ENCODE measurements around the gene CISH. TPM values are rescaled to one million over a fixed set of nuclear protein-coding genes. Genes with fewer than 3 reads are reported as not detected.

Gene CISH
- total and polyA plus RNA-seq, 9 of the 15 experiments (the other 6 are each of a cell fraction or from before 2014, with no cell fraction given): 1.7 to 47.7 (median 18.3) TPM

GRCh38 chr3:50639055-50639494 lies 27.5 kb upstream of the CISH start (continued):
- TF ChIP-seq TFE3 (CRISPR knock-in tag; IDR thresholded peaks at IDR 0.05): no peak
- TF ChIP-seq KLF6 (CRISPR knock-in tag; IDR thresholded peaks at IDR 0.05; ENCODE audit: borderline replicate concordance): no peak
- no peak for TF ChIP-seq ZNF507 (tag; conservative IDR thresholded peaks at IDR 0.05)
- no peak for TF ChIP-seq HDGF (IDR thresholded peaks at IDR 0.05)
- no peak for TF ChIP-seq RBM15 (IDR thresholded peaks at IDR 0.05; ENCODE audit: insufficient read depth, low read length)
- TF ChIP-seq ZNF12 (CRISPR knock-in tag; IDR thresholded peaks at IDR 0.05): no peak

- DNase-seq (ENCODE audit: extremely low read depth in 1 of 4, low spot score in 3 of 4) (no peak), FAIRE-seq (no peak), ATAC-seq (no peak)
- BruUV-seq (replicated peaks): no TSS peak
- TF ChIP-seq SRSF3 (IDR thresholded peaks at IDR 0.05; ENCODE audit: insufficient read depth, low read length) (no peak), ZKSCAN3 (CRISPR knock-in tag; IDR thresholded peaks at IDR 0.05) (no peak), IRF2 (CRISPR knock-in tag; IDR thresholded peaks at IDR 0.05) (no peak), BHLHE40 (IDR thresholded peaks at IDR 0.05; ENCODE audit: low read length) (no peak)
- no peaks in the 10 kb centered on the region for H3K27me3 ChIP-seq (ENCODE audit: control insufficient read depth in 2 of 2, insufficient read depth in 2 of 2, low read length in 2 of 2)
- no peak overlapping the region for H2AFZ ChIP-seq (ENCODE audit: low read depth, low read length)
- CTCF ChIA-PET (ENCODE audit: low intra/inter-chr PET ratio): no interaction called here
- POLR2A ChIA-PET: interaction anchor here (0.6 kb wide), 1 partner anchor 141 kb away, joined by 3 read pairs; no protein-coding TSS in a partner anchor
- intact Hi-C loops (cut with micrococcal nuclease) (no loop called here), in situ Hi-C loops (cut with MboI) (loop anchor here (25.0 kb wide), 1 partner anchor 1049 kb away; no protein-coding TSS in a partner anchor)
- no peaks in the 10 kb centered on the region; a peak in 1 of 5 replicates for H3K4me1 ChIP-seq (replicated peaks in 1 of 2; ENCODE audit: control insufficient read depth in 2 of 2, insufficient read depth in 2 of 2, low read length in 2 of 2)
- H3K36me3 ChIP-seq (ENCODE audit: control insufficient read depth, insufficient read depth, low read length): peaks cover 32% of the 10 kb centered on the region; the same call in 2 of the 3 replicates
- 14% methylated on average over 1 of the region's 3 CpGs for WGBS (ENCODE audit: insufficient coverage, low coverage, missing lambda C conversion rate)
- H3K9ac ChIP-seq (ENCODE audit: insufficient read depth in 1 of 2, low read depth in 2 of 2, low read length in 2 of 2): no peak overlapping the region
- H4K20me1 ChIP-seq (replicated peaks; ENCODE audit: control insufficient read depth, insufficient read depth, low read length): peaks cover 10% of the 10 kb centered on the region; the same call in 1 of the 2 replicates
- H3K27ac ChIP-seq (ENCODE audit: extremely low read depth, low read depth, low read length): no peak overlapping the region
- H3K9me1 ChIP-seq (ENCODE audit: control insufficient read depth, insufficient read depth, low read length): peaks cover 5% of the 10 kb centered on the region
- no peaks in the 10 kb centered on the region; the same call in 1 of the 3 replicates for H3K79me2 ChIP-seq (ENCODE audit: control insufficient read depth, insufficient read depth, low read length)
- H3K4me3 ChIP-seq: no peak overlapping the region
- H3K4me2 ChIP-seq (ENCODE audit: insufficient read depth, low read length): no peak overlapping the region
- no peaks in the 10 kb centered on the region for H3K9me3 ChIP-seq (replicated peaks; ENCODE audit: control insufficient read depth, insufficient read depth, low read depth, low read length)
These were observed 26.4 kb upstream of the CISH start for GRCh38 chr3:50637945-50638344.

All from K562 (cell line).